ENCODE results near the gene MICU1.

- TF ChIP-seq CTCF (optimal IDR thresholded peaks at IDR 0.05 in 1 of 3, IDR thresholded peaks at IDR 0.05 in 1 of 3, conservative IDR thresholded peaks at IDR 0.05 in 1 of 3; ENCODE audit: extremely low read depth in 1 of 3, insufficient read depth in 2 of 3, low read length in 3 of 3) (no peak), EZH2 (IDR thresholded peaks at IDR 0.05; ENCODE audit: low read length) (no peak)
Measured at GRCh38 chr10:72348282-72348681, 277.6 kb downstream of the MICU1 start.

Measured in keratinocyte (primary cell).